BJ (cell line): ENCODE measurements around the gene LARP4B. TPM values are rescaled to one million over a fixed set of nuclear protein-coding genes. Genes with fewer than 3 reads are reported as not detected.

Experiments used
- CTCF ChIA-PET: fragments of 350-600 bp; formaldehyde crosslinking; extraction: SDS; loops from one replicate; lab custom pipeline; 2021; ENCODE audit warnings: antibody characterized with exemption, inconsistent platforms; lab: Yijun Ruan, JAX
- POLR2A ChIA-PET: fragments of 300-600 bp; sonication (Branson Sonifier 250); formaldehyde crosslinking; extraction: SDS; loops from one replicate; lab custom pipeline; 2021; ENCODE audit warnings: antibody characterized with exemption; lab: Charles Lee
- DNase-seq: peaks from one replicate; pipeline ENCODE4 v3.0.0-alpha.2; 2011; ENCODE audit warnings: low read depth
- H3K27me3 ChIP-seq: 2 replicates; pipeline ENCODE4 v1.6.0; 2011; ENCODE audit warnings: low read length; ENCODE audit not compliant: control insufficient read depth, insufficient read depth
- H3K36me3 ChIP-seq: 2 replicates; pipeline ENCODE4 v1.5.1; 2011; ENCODE audit warnings: low read length; ENCODE audit not compliant: control insufficient read depth, insufficient read depth
- H3K4me3 ChIP-seq: 2 replicates; pipeline ENCODE4 v1.5.1; 2011; ENCODE audit warnings: low read depth, mild to moderate bottlenecking, control low read depth, low read length
- polyA plus RNA-seq: library from polyadenylated mRNA; depleted of rRNA; stranded (reverse); fragments of >200 nt; gene quantifications from 2 replicates; pipeline ENCODE4 v1.2.3, GENCODE V29; 2011
- TF ChIP-seq, protein P1 (sequence below): IDR thresholded peaks from 2 replicates; pipeline ENCODE4 v1.5.1; 2011; ENCODE audit warnings: low read depth, mild to moderate bottlenecking, control low read depth, inconsistent platforms, low read length, moderate library complexity; ENCODE audit not compliant: insufficient read depth

The LARP4B gene
- polyA plus RNA-seq, 1 experiment: 38.4 TPM

DNA sequence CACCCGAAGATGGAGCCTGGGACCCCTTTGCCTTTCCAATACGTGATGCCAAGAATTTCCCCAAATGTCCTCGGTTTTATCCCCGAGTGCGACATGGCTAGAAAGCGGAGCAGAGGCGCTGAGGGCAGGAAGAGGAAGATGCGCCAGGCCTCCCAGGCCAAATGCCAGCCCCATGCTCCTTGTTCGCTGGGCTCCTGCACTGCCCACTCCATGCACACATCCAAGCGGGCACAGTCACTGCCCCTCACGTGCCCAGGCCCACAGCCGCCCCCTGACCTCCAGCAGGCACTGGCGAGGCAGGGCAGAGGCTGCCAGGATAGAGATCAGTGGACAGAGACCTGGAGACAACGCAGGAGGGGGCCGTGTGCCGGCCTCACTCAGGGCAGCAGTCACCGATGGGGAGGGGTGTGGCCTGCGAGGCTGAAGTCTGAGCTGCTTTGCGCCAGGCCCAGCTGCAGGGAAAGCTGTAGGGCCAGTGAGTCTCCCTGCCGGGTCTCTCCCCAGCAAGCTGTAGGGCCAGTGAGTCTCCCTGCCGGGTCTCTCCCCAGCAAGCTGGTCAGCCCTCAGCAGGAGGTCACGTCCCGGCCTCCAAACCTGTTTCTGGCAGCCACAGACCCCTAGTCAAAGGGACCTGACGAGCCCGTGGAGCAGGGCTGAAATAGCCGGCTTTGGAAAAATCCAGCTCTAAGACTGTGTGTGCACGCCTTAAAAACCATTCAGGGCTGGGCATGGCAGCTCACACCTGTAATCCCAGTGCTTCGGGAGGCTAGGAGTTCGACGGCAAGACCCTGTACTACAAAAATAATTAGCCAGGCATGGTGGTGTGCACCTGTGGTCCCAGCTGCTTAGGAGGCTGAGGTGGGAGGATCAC lies 141.4 kb downstream of the LARP4B start:
- no peak overlapping the region for H3K4me3 ChIP-seq
- H3K36me3 ChIP-seq: no peaks in the 10 kb centered on the region
- ChIA-PET CTCF (interaction anchor here (0.9 to 5.2 kb wide), 8 partner anchors 14 to 282 kb away, joined by 3 to 25 read pairs (median 4); no protein-coding TSS in a partner anchor), POLR2A (no interaction called here)
- TF ChIP-seq, protein P1, sequence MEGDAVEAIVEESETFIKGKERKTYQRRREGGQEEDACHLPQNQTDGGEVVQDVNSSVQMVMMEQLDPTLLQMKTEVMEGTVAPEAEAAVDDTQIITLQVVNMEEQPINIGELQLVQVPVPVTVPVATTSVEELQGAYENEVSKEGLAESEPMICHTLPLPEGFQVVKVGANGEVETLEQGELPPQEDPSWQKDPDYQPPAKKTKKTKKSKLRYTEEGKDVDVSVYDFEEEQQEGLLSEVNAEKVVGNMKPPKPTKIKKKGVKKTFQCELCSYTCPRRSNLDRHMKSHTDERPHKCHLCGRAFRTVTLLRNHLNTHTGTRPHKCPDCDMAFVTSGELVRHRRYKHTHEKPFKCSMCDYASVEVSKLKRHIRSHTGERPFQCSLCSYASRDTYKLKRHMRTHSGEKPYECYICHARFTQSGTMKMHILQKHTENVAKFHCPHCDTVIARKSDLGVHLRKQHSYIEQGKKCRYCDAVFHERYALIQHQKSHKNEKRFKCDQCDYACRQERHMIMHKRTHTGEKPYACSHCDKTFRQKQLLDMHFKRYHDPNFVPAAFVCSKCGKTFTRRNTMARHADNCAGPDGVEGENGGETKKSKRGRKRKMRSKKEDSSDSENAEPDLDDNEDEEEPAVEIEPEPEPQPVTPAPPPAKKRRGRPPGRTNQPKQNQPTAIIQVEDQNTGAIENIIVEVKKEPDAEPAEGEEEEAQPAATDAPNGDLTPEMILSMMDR: no peak
- H3K27me3 ChIP-seq: no peaks in the 10 kb centered on the region
- DNase-seq: no peak

DNA sequence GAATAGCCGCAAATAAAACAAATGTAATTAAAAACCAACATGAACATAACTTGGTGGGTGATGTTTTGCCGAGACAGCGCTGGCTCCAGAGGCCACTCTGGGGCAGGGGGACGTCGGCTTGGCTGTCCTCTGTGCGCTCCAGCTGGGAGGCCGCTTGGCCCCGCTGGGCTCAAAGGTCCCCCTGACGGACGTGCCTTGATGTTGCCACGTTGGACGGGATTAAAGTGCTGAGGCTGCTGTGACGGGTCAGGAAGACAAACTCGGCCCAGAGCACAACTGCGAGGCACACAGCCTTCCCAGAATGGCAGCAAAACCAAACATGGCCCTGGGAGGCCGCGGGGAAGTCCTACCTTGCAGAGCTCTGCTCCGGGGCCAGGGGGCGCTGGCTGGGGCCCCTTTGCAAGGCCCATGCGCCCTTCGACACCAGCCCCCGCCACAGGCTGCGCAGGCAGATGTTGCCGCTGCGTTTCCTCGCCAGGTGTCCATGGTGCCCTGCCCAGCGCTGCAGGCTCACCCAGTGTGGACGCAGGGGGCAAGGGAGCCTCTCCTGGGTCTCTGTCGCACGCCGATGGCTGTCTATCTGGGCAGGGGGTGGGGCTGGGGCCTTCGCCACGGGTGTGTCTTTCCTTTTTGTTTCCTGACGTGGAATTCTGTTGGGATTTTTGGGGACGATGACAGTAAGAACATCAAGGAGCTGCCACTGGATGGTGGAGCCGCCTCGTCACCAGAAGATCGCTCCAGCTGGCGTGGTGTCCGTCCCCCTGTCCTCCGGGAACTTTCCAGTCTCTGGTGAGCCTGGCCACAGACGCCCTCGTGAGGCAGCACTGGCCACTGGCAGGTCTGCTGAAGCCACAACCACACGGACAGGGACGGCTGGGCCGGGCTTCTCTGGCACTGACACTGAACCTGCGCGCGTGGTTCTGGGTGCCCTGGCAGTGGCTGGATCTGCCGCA lies 142.4 kb downstream of the LARP4B start:
- Histone ChIP-seq H3K36me3 (no peaks in the 10 kb centered on the region), H3K27me3 (no peaks in the 10 kb centered on the region), H3K4me3 (peak overlapping the region; percentile 35)
- TF ChIP-seq, protein P1: peak; percentile 69
- POLR2A ChIA-PET: no interaction called here
- no peak for DNase-seq
- CTCF ChIA-PET: interaction anchor here (0.6 to 5.2 kb wide), 11 partner anchors 14 to 281 kb away, joined by 3 to 25 read pairs (median 4); no protein-coding TSS in a partner anchor

DNA sequence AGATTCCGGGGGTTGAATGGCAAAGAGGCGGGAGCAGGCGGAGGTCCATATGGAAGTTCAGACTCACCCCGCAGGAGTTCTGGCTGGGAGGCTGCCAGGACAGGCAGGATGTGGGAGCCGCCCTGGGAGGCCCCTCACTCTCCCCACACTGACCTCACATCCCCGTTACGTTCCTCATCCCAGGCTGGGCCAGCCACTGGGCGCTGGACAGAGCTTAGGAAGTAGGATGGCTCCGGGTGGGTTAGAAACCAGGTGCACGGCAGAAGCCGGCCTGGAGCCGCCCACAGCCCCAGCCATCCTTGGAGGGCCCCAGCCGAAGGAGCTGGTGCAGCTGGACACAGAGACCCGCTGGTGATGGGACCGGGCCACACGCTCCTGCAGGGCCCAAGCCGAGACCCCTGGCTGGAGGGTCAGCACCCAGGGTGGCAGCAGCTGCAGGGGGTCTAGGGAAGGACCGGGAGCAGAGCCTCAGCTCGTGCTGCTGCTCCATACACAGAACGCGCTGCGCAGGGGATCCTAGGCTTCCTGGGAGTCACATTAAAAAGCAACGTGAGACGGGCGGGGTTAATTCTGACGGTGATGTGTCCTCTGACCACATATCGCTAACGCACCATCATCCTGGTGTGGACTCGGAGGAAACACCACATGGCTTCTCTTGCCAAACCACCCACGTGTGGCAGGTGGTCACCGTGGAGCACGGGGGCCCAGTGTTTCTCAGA lies 143.4 kb downstream of the LARP4B start:
- Histone ChIP-seq H3K36me3 (no peaks in the 10 kb centered on the region), H3K27me3 (no peaks in the 10 kb centered on the region), H3K4me3 (no peak overlapping the region)
- no peak for DNase-seq
- TF ChIP-seq, protein P1: no peak
- ChIA-PET POLR2A (no interaction called here), CTCF (interaction anchor here (1.5 to 5.2 kb wide), 3 partner anchors 271 to 278 kb away, joined by 3 to 25 read pairs (median 6); no protein-coding TSS in a partner anchor)

DNA sequence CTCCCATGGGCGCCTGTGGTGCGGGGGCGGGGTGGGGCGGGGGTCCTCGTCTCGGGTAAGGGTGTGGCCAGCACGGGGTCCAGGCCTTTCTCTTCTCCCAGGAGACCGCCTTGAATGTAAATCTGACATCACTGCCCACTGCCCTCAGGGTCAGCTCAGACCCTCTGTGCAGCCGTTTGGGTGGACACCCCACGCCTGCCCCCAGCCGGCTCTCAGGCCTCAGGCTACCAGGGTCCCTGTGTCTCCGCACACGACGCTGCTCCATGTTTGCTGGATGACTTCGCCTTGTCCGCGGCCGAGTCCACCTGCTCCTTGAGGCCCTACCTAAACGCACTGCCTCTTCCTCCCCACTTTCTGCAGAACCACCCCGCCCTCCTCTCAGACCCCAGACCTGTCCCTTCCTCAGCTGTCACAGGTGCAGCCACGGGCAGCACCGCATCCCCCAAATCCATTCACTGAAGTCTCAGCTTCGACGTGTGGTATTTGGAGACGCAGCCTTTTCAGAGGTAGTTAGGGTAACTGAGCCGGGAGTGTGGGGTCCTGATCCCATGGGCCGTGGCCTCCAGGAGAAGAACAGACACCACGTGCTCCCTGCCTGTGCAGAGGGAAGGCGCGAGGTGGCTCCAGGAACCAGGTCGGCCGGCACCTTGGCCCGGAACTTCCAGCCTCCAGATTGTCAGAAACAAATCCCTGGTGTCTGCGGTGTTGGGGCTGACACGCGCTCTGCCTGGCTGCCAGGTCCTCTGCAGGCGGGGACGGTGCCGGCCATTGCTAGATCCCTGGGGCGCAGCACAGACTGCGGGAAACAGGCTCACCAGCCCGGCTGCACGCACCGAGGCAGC lies 144.7 kb downstream of the LARP4B start:
- Histone ChIP-seq H3K4me3 (no peak overlapping the region), H3K36me3 (no peaks in the 10 kb centered on the region), H3K27me3 (no peaks in the 10 kb centered on the region; the same call in 1 of the 2 replicates)
- CTCF ChIA-PET: interaction anchor here (1.1 to 2.4 kb wide), 3 partner anchors 274 to 412 kb away, joined by 3 to 6 read pairs (median 3); no protein-coding TSS in a partner anchor
- POLR2A ChIA-PET: no interaction called here
- TF ChIP-seq, protein P1: no peak
- DNase-seq: no peak
